ENCODE data around the gene ATP8B1. TPM values are rescaled to one million over a fixed set of nuclear protein-coding genes. Genes with fewer than 3 reads are reported as not detected.

The ATP8B1 gene
- total and polyA plus RNA-seq, 9 of the 15 experiments (the other 6 are each of a cell fraction or from before 2014, with no cell fraction given): 0.01 to 0.22 (median 0.03) TPM; not detected in 3

- Histone ChIP-seq H3K9me1 (ENCODE audit: control insufficient read depth, insufficient read depth, low read length) (no peaks in the 10 kb centered on the region), H3K36me3 (ENCODE audit: control insufficient read depth, insufficient read depth, low read length) (no peaks in the 10 kb centered on the region), H4K20me1 (replicated peaks; ENCODE audit: control insufficient read depth, insufficient read depth, low read length) (no peaks in the 10 kb centered on the region), H3K79me2 (ENCODE audit: control insufficient read depth, insufficient read depth, low read length) (no peaks in the 10 kb centered on the region), H3K27me3 (ENCODE audit: control insufficient read depth in 2 of 2, insufficient read depth in 2 of 2, low read length in 2 of 2) (no peaks in the 10 kb centered on the region), H2AFZ (ENCODE audit: low read depth, low read length) (no peak overlapping the region), H3K4me3 (no peak overlapping the region), H3K4me1 (replicated peaks in 1 of 2; ENCODE audit: control insufficient read depth in 2 of 2, insufficient read depth in 2 of 2, low read length in 2 of 2) (peaks cover 9 to 20% of the 10 kb centered on the region in 2 experiments; a peak in 4 of 5 replicates), H3K4me2 (ENCODE audit: insufficient read depth, low read length) (no peak overlapping the region), H3K27ac (ENCODE audit: extremely low read depth, low read depth, low read length) (no peak overlapping the region), H3K9ac (ENCODE audit: insufficient read depth in 1 of 2, low read depth in 2 of 2, low read length in 2 of 2) (no peak overlapping the region), H3K9me3 (replicated peaks; ENCODE audit: control insufficient read depth, insufficient read depth, low read depth, low read length) (no peaks in the 10 kb centered on the region)
- no TSS peak for BruUV-seq (replicated peaks)
- ATAC-seq (no peak), FAIRE-seq (no peak), DNase-seq (ENCODE audit: extremely low read depth in 1 of 4, low spot score in 3 of 4) (no peak)
- TF ChIP-seq MCM3 (IDR thresholded peaks at IDR 0.05) (no peak), CBFB (CRISPR knock-in tag; IDR thresholded peaks at IDR 0.05) (no peak), NFYB (IDR thresholded peaks at IDR 0.05; ENCODE audit: extremely low read depth, insufficient read length) (no peak), ZNF584 (CRISPR knock-in tag; IDR thresholded peaks at IDR 0.05; ENCODE audit: low read depth) (no peak)
- TF ChIP-seq, protein P1, sequence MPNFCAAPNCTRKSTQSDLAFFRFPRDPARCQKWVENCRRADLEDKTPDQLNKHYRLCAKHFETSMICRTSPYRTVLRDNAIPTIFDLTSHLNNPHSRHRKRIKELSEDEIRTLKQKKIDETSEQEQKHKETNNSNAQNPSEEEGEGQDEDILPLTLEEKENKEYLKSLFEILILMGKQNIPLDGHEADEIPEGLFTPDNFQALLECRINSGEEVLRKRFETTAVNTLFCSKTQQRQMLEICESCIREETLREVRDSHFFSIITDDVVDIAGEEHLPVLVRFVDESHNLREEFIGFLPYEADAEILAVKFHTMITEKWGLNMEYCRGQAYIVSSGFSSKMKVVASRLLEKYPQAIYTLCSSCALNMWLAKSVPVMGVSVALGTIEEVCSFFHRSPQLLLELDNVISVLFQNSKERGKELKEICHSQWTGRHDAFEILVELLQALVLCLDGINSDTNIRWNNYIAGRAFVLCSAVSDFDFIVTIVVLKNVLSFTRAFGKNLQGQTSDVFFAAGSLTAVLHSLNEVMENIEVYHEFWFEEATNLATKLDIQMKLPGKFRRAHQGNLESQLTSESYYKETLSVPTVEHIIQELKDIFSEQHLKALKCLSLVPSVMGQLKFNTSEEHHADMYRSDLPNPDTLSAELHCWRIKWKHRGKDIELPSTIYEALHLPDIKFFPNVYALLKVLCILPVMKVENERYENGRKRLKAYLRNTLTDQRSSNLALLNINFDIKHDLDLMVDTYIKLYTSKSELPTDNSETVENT (CRISPR knock-in tag; IDR thresholded peaks at IDR 0.05): no peak
- POLR2A ChIA-PET: interaction anchor here (0.8 kb wide), 1 partner anchor 100 kb away, joined by 4 read pairs; no protein-coding TSS in a partner anchor
- intact Hi-C loops (cut with micrococcal nuclease) (no loop called here), in situ Hi-C loops (cut with MboI) (no loop called here)
- CTCF ChIA-PET (ENCODE audit: low intra/inter-chr PET ratio): no interaction called here
- WGBS (ENCODE audit: insufficient coverage, low coverage, missing lambda C conversion rate): 75% methylated on average over 1 of the region's 7 CpGs
Observed at GRCh38 chr18:57844319-57844718, 41.2 kb upstream of the ATP8B1 start.
